A549 treated with DMSO at 1 μM for 4 hours (cell line): ENCODE data around the gene SMAP1. TPM values are rescaled to one million over a fixed set of nuclear protein-coding genes. Genes with fewer than 3 reads are reported as not detected.

Experiments used
- total RNA-seq: library from RNA; stranded (reverse); fragments of 200-300 nt; extraction: Qiagen RNA extraction; gene quantifications from 5 replicates; pipeline ENCODE4 v1.2.3, GENCODE V29; 2022; ENCODE audit warnings: low read depth

The SMAP1 gene
- 15.1 to 19.1 TPM (median 16.7 TPM) in 5 replicates for total RNA-seq

DNA sequence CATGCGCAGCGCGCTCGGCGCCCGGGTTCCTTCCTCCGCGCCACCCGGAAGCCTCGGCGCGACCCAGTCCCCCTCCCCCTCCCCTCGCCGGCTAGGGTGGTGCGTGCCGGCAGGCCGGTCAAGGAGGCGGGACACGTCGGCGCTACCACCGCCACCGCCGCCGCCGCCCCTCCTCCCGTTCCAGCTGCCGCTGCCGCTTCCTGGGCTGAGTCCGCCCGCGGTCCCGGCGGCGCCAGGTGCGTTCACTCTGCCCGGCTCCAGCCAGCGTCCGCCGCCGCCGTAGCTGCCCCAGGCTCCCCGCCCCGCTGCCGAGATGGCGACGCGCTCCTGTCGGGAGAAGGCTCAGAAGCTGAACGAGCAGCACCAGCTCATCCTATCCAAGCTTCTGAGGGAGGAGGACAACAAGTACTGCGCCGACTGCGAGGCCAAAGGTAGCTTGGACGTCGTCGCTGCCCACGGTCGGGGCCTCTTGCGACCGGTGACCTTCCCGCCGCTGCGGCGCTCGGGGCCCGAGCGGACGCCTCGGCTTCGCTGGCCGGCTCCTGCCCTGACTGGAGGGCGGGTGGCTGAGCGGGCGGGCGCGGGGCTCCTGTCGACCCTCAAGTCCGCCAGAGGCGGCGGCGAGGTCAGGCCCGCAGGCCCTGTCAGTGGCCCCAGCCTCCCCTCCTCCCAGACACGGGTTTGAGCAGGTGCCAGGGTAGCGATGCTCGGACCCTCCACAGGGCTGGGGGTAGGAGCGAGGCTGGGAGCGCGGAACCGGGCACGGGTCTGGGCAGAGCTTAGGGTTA is at the start of gene SMAP1:
Gene SMAP1 (plus strand): TSS at position 173 of the 788 bp plus-strand sequence. CDS start 141 bp downstream, at position 314.

Other genes starting within 250 kb of the SMAP1 start
- gene SDHAF4, start 101.0 kb upstream of the SMAP1 start, total RNA-seq, result 3.6 to 6.0 TPM (median 5.0 TPM) in 5 replicates